Liver (tissue), 3 donors: ENCODE measurements around the gene SUN3.

ENCODE experiments used
- CTCF ChIP-seq: fragments of 150-350 bp; IDR thresholded peaks from 2 replicates; pipeline ENCODE4 v1.5.1; 2017; ENCODE audit warnings: improper control_type of control experiment, low read depth, low read length; ENCODE audit not compliant: missing input control
- JUND ChIP-seq, 2 donors: IDR thresholded peaks; 2 replicates each; pipeline ENCODE4 v1.6.1; 2016; ENCODE audit warnings: antibody characterized with exemption in 2 of 2
- NR2F2 ChIP-seq: IDR thresholded peaks from 2 replicates; pipeline ENCODE4 v1.6.1; 2016; ENCODE audit warnings: antibody characterized with exemption
- REST ChIP-seq: IDR thresholded peaks from 2 replicates; pipeline ENCODE4 v1.6.1; 2016; ENCODE audit warnings: antibody characterized with exemption, mild to moderate bottlenecking
- SP1 ChIP-seq: IDR thresholded peaks from 2 replicates; pipeline ENCODE4 v1.6.1; 2018; ENCODE audit warnings: antibody characterized with exemption, mild to moderate bottlenecking
- YY1 ChIP-seq: IDR thresholded peaks from 2 replicates; pipeline ENCODE4 v1.6.1; 2016; ENCODE audit warnings: antibody characterized with exemption, mild to moderate bottlenecking
- donor health status: healthy.
- donor health status: healthy.

GRCh38 chr7:48016641-48017040 is 12.3 kb downstream of the SUN3 start:
- no peak for TF ChIP-seq YY1
- no peak for TF ChIP-seq CTCF
- no peak for TF ChIP-seq SP1
- TF ChIP-seq NR2F2, result no peak
- TF ChIP-seq JUND (IDR thresholded peaks at IDR 0.05), result no peak
- TF ChIP-seq REST, result no peak
